HG03025 (cell line): ENCODE measurements around the gene BCO1.

Experiments used
- ATAC-seq: cut with Tn5 transposase; IDR thresholded peaks from one replicate; pipeline ENCODE4 v1.9.1; 2021; ENCODE audit warnings: mild to moderate bottlenecking, moderate library complexity; ENCODE audit not compliant: unreplicated experiment, low FRiP score

Gene BCO1

GRCh38 chr16:81314603-81315270, 76.2 kb downstream of the BCO1 start, which contains the start of gene GAN:
TSS of gene GAN (plus strand) at chr16:81314962. CDS start at chr16:81315114, 152 bp downstream.
- peak; percentile 87 for ATAC-seq

DNA sequence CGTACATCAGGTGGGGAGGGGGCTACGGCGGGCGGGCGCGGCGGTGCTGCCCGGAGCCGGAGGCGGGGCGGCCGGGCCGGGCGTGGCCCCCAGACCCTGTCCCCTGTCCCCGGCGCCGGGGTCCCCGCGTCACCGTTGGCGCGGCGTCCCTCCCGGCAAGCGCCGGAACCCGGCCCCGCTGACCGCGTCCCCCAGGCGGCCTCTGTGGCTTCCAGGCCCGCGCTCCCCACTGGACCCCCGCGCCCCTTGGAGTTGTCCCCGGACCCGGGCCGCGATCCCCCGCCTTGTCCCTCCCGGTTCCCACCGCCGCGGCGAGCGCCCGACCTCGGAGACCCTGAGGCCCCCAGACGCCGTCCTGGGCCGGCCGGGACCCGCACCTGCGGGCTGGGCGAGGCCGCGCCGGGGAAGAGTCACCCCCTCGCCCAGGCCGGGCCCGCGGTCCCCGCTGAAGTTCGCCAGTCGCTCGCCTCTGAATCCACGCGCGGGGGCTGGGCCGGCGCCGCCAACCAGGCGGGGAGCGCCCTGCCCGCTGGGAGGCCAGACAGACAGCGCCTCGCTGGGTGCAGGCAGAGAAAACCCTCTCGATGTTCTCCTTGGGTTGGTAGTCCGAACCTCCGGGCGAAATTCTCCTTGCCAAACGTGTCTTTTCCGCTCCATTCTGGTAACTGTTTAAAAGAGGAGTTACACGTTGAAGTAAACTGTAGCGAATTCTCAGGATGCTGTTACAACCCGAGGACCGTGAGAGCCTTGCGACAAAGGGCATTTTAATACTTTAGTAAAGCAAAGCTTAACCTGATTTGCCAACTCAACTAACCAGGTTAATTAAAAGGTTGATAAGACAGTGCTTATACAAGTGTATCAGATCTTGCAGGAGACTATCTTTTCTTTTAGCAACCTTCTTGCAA, 77.0 kb downstream of the BCO1 start:
- peak; percentile 33 for ATAC-seq

DNA sequence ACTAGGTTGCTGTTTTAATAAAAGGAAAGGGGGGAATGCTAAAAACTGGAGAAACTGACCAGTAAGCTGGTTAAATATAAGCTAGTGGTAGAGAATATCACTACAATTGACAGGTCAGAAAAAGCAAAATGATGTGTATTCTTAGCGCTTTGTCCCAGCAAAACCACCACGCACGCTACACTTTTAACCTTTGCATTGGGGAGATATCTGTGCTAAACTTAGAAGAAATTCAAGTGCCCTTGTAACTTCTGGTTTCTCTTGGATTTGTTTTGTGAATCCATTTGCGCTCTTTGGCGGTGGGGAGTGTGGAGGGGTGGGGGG, 77.6 kb downstream of the BCO1 start:
- no peak for ATAC-seq

DNA sequence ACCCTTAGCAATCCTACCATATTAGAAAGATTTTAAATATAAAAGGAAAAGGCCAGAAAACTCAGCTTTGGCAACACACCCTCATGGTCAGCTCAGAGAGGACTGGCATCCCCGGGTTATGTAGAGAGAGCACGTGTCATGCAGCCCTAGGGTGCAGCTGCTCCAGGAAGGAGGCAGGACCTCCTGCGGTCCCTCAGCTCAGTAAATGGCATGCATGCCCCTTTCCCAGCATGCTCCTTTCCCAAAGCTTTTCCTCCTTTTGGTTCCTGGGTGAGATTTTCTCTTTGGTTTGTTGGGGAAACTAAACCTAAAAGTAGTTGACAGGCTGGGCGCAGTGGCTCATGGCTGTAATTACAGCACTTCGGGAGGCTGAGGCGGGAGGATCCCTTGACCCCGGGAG, 80.2 kb downstream of the BCO1 start:
- no peak for ATAC-seq

DNA sequence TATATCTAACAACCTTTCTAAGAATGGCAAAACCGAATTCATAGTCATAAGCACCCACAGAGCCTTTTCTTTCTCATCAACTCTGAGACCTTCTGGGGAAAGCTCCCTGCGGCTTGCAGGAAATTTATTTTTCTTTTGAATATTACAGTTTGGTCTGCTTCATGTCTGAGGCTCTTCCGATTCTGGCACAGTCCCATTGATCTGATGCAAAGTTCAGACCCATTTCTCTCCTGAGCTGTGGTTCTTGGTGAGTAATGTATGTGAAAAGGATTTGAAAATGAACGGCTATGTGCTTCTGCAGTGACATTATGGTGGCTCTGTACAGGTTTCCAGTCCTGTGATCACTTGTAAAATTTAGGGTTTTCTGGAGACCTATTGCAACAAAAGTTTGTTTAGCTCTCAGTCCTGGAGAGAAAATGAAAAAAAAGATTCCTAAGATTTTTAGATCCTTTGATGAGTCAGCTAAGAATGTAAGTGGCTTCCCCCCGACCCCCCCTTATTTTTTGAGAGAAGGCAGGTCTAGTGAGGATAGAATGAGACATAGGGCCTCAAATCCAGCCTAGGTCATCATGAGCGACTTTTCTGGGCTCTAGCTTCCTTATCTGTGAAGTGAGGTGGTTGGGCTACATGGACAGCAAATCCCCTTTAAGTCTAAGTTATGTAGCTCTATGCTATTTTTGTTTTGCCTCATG, 80.9 kb downstream of the BCO1 start:
- no peak for ATAC-seq

DNA sequence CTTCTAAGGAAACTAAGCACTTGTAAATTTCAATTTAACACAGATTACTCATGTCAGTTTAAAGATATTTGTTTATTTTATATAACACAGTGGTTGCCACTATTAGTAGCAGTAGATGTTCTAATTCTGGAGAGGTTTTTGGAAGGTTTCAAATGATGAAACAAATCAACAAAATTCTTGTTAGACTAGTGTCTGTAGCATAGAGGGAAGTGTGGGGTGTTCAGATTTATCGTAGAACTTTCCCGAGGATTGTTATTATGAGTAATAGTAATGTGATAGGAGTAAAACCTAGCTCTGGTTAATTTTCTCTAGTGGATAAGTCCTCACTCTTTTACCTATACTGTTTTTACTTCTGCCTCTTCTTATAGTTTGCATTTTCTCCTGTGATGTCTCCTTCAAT, 82.5 kb downstream of the BCO1 start:
- ATAC-seq, result no peak

- no peak for ATAC-seq
Measured at GRCh38 chr16:81321536-81321935, 83.0 kb downstream of the BCO1 start.

- no peak for ATAC-seq
Measured at GRCh38 chr16:81324808-81325207, 86.3 kb downstream of the BCO1 start.

GRCh38 chr16:81327011-81327410, 88.5 kb downstream of the BCO1 start:
- no peak for ATAC-seq

DNA sequence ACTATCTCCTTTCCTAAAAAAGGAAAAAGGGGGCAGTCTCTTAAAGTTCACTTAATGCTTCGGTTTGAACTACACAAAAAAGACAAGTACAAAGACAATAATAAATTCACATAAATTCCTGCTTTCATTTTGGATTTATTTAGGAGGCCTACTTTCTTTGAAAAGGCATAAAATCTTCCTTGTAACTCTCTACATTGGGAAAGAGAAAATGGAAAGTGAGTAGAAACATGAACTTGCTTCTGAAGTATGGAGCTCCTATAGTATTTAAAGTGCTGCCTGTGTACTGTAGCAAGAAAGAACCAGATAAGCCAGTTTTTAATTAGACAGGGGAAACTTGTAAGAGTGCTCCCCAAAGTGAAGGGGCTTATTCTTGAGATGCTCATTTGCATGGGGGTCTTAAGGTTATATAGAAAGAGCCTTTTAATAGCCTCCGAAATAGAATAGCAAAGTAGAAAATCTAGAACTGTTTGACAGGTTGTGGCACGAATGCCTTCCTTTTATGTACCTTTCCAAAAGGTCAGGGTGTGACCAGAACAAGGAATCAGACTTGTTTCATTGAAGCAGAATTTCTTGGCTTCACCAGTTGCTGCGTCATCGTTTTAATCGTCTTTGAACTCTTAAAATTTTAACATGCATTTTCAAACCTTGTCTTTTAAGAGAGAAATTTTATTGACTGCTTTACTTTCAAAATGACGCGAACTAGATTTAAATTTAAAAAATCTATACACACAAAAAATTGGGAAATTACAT, 89.1 kb downstream of the BCO1 start:
- ATAC-seq, result no peak

DNA sequence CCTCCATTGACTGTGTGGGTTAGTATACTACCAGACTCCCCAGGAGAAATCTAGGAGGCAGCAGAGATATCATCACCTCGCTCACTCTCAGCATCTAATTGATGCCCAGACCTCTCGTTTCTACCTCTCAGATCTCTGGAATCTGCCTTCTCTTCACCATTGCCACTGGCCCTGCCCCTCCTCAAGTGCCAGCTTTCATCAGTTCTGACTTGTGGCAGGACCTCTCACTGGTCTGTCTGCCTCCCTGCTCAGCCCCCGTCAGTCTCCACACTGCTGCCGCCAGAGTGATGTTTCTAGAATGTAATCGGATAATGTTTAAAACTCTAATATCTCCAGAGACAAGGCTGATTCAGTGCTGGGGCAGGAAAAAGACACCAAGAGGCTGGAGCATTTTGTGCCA, 91.5 kb downstream of the BCO1 start:
- no peak for ATAC-seq

- no peak for ATAC-seq
Measured at GRCh38 chr16:81333356-81333755, 94.9 kb downstream of the BCO1 start.

DNA sequence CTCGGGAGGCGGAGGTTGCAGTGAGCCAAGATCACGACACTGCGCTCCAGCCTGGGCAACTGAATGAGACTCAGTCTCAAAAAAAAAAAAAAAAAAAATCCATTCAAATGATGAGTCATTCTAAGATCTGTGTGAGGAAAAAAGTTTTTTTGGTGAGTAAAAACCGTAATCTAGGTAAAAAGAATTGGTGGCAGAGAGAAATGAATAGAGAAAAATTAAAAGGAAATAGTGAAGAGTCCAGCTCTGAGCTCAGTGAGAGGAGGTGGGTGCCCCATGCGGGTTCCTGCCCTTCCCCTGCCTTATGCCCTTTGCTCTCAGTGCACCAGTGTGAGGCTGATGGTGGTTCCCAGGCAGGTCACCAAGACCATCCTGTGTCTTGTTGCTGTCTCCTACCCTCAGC, 97.2 kb downstream of the BCO1 start:
- no peak for ATAC-seq

DNA sequence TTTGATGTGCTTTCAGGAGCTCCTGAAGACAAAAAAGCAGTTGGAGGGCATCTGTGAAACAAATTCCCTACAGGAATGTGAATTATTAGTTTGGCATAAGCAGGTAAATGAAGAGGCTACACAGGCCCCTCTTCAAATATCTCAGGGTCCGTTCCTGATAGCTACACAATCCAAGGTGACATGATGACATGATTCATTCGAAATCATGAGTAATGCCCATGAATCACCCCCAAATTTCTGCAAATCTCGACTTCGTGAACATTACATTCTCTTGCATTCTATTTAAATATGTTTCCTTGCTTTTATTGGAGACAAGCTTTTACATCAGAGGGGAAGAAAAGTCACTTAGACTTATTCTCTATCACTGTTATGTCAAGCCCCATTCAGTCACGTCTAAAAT, 98.6 kb downstream of the BCO1 start:
- ATAC-seq, result no peak
